GM19452 (cell line): ENCODE measurements around the gene SCNN1B.

Experiments used
- ATAC-seq: cut with Tn5 transposase; IDR thresholded peaks from one replicate; pipeline ENCODE4 v1.9.1; 2021; ENCODE audit not compliant: unreplicated experiment

The SCNN1B gene

GRCh38 chr16:23319861-23320615 is 17.9 kb downstream of the SCNN1B start:
- ATAC-seq = no peak

DNA sequence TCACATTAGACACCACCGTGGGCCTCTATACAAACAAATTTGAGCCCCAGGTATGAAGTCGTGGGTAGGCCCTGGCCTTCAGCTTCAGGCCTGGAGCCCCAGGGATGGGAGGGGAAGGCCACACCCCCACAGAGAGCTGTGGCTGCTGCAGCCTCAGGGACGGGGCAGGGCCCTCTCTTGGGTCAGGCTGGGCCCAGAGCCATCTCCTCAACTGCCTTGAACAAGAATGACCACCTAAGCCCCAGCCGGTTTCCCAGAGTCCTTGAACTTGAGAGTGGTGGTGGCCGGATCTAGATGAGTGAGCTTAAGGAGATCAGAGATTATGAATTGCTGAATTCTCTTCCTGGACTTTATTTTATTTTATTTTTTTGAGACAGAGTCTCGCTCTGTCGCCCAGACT is 18.6 kb downstream of the SCNN1B start:
- no peak for ATAC-seq

DNA sequence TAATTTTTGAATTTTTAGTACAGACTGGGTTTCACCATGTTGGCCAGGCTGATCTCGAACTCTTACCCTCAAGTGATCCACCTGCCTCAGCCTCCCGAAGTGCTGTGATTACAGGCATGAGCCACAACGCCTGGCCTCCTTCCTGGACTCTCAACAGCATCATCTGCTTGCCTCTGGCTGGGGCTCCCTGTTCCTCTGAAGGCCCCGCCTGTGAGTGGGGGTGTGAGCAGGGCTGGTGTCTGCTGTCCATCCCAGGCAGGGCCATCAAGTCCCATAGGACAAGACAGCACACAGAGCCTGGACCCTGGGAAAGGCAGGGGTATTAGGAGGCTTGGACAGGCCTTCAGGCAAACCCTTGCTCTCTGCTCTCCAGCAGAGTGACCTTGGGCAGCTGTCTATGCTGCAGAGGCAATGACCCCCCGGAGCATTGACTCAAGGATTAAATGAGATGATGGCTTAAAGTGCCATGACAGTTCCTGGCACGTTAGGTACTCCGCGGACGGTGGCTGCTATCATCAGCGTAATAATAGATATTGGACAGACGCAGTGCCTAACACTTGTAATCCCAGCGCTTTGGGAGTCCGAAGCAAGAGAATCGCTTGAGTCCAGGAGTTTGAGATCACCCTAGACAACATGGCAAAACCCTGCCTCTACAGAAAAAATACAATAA is 19.2 kb downstream of the SCNN1B start:
- no peak for ATAC-seq

DNA sequence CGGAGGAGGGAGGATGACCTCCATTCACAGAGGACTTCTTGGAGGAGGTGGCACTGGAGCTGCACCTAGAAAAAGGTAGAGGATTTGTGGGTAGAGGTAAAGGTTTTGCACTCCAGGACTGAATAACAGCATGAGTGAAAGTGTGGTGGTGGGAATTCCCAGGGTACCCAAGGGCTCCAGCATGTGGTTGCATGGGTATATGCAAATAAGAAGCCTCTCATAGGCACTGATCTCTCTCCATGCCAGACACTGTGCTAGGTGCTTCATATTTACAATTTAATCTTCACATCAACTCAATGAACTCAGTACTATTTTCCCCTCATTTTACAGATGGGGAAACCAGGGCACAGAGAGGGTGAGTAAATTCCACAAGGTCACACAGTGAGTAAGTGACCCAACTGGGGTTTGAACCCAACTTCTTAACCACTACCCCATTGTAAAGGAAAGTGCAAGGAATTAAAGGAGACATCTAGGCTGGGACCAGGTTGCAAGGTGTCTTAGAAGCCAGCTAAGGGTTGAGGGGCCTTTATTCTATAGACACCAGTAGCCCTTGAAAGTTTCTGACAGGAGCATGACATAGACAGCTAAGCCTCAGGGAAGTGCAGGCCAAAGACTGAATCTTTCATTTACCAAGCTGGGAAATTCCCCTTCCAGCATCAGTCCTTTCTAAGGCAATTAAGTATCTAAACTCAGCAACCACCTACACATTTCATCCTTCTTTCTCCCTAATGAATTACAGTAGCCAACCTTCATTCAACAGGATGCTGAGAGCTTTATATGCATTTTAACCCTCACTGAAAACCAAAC is 21.3 kb downstream of the SCNN1B start:
- no peak for ATAC-seq

DNA sequence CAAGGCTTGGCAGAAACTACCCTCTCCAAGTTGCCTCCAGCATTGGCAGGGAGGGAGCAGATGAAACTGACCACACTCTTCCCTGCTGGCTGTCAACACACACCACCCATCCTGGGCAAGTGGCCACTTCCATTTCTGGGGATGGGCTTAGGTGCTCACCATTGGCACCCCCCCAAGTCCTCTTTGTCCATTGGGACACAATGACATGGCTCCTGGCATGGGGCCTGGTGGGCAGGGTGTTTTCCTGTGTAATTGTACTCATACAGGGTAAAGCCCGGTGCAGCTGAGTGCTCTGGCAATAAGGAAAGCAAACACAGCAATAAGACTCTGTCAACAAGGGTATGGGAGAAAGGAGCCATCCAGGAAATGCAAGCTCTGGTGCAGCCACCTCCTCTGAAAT is 22.6 kb downstream of the SCNN1B start:
- no peak for ATAC-seq

GRCh38 chr16:23327836-23328235 is 25.7 kb downstream of the SCNN1B start:
- ATAC-seq = no peak

- ATAC-seq = no peak
Measured at GRCh38 chr16:23330161-23330560, 28.1 kb downstream of the SCNN1B start.

DNA sequence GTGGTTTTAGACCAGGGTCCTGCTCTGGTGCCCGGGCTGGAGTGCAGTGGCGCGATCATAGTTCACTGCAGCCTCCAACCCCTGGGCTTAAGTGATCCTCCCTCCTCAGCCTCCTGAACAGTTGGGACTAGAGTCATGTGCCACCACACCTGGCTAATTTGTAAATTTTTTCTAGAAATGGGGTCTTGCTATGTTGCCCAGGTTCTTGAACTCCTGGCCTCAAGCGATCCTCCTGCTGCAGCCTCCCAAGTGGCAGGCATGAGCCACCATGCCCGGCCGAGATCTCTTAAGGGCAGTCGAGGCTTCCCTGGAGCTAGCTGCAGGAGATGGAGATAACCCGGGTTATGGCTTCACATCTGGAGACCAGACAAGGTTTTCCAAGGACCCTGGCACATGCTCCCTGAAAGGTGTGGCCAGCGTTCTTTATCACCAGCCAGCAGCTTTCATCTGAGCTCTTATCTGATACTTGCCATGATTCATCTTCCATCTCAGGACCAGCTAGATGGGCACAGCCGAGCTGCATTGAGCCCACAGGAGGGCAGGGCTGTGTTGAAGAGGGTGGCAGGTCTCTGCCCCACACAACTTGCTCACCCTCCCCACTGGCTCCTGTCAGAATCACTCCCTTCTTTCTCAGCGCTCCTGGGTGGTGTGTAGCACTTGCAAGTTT is 28.6 kb downstream of the SCNN1B start:
- no peak for ATAC-seq

DNA sequence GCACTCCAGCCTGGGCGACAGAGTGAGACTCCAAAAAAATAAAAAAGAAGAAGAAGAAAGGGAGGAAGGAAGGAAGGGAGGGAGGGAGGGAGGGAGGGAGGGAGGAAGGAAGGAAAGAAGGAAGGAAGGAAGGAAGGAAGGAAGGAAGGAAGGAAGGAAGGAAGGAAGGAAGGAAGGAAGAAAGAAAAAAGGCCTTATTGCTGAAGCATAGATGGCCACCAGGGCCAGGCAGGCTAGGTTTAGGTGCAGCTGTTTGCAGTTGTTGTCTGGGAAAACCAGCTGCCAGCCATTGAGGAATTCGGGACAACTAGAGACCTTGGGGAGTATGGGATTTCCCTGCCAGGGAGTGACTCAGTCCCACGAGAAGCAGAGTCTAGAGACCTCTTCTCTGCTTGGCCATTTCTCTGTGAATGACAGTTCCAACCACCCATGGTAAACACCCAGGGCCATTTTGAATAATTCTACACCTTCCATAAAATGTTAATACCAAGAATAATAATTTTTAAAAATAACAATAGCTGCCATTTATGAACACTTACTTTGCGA is 31.0 kb downstream of the SCNN1B start:
- ATAC-seq = no peak

GRCh38 chr16:23333831-23334456 is 31.8 kb downstream of the SCNN1B start:
- no peak for ATAC-seq

DNA sequence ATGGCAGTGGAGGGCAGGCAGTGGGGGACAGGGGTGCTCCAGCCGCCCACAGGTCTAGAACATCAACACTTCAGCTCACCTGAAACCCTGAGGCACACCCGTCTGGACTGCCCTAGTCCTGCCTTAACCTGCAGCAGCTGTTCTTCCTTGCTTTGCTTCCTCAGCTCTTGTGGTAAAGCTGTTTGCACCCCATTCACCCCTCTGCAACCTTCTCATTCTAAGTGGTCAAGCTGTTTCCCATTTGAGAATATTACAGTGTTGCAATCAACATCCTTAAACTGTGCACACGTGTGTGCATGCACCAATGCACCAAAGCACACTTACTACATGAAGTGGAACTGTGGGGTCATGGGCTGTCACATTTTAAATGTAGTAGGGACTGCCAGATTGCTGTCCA is 32.4 kb downstream of the SCNN1B start:
- peak; percentile 37 for ATAC-seq

DNA sequence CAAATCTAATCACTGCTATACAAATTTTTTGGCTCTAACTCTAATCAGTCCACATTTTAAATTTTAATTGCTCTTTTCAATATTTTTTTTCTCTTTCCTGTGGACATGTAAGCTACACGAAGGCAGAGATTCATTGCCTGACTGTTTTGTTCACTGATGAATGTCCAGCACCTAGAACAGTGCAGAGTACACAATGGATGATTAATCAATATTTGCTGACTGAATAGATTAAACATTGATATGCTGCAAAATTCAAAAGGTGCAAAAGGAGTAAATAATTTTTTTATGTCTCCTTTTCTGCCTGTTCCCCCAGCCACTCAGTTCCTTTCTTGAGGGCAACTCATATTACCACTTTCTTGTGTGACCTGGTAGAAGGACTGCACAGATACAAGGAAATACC is 32.8 kb downstream of the SCNN1B start:
- ATAC-seq = no peak

DNA sequence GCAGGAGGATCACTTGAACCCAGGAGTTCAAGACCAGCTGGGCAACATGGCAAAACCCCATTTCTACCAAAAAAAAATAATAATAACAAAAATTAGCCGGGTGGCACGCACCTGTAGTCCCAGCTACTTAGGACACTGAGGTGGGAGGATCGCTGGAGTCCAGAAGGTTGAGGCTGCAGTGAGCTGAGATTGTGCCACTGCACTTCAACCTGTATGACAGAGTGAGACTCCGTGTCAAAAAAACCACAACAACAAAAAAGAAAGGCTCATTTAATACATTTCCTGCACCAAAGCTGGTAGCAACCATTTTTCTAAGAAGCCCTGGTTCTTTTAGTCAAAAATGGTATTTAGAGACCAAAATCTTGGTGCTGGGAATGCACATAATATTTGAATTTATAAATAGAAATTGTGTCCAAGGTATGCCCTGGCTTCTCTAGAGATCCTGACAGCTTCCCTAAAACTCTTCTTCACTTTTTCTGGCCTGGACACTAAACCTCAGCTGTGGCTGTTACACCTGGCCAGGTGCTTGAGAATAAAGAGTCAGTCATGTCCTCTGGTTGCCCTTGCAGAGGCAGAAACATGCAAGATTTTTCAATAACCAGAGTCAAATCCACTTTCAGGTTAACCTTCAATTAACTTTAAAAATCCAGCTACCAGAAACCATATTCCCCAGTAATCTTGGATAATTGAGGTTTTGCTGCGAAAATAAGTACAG is 35.9 kb downstream of the SCNN1B start:
- no peak for ATAC-seq

DNA sequence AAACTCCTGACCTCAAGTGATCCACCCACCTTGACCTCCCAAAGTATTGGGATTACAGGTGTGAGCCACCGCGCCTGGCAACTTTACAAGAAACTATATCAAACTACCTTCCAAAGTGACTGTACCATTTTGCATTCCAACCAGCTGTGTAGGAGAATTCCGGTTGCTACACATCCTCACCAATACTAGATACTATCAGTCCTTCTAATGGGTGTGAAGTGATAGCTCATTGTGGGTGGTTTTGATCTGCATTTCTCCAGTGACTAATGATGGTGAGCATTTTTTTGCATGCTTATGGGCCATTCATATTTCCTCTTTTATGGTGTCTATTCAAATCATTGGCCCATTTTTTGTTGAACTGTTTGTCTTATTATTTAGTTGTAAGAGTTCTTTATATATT is 37.7 kb downstream of the SCNN1B start:
- no peak for ATAC-seq

GRCh38 chr16:23342083-23342640 is 40.1 kb downstream of the SCNN1B start:
- no peak for ATAC-seq

DNA sequence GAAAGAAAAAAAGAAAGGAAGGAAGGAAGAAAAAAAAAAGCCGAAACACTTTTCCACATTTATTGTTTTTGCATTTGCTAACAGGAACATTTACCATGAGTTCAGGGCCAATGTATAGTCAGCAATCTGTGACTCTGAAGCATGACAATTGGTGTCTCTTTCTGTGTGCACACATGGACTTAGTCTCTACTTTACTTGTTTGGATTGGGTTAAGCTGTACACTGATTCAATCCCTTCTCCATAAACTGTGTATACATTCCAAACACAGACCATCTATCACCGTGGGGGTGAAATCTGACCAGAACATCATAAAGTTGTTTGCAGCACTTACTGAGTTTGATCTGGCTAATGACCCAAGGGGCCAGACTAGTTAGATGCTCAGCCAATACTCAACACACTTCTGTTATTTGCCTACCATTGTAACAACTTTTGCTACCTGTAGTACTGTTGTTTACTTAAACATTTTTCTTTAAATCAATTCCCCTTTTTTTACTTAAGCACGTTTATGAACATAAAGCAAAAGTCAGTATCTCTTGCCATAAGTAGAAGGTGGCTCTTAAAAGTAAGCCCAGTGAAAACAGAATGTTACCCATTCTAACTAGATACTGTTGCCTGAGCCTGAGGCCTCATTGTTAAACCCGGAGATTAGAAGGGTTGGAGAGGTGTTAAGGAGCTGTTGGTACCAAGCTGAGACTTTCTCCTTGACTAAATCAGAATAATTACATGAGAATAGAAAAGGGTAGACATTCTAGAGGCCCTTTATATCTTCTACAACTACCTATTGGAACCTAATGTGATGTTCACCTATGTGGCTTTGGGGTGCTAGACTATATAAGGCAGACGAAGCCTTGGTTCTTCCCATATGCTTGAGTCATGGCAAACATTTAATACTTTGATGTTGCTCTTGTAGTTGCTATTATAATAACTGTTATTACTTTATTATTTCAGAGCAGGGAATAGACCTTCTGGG is 41.8 kb downstream of the SCNN1B start:
- ATAC-seq = no peak

- no peak for ATAC-seq
Measured at GRCh38 chr16:23345237-23345636, 43.1 kb downstream of the SCNN1B start.
